ENCODE measurements around the gene DNAJC5.
"Not testable (repeated sequence)": the region's sequence is repeated elsewhere in the genome, so short reads cannot be mapped to it uniquely, and the experiment has no call there.

The DNAJC5 gene

GRCh38 chr20:63850689-63851547, 44.0 kb upstream of the DNAJC5 start:
- DNase-seq (ENCODE audit: low read depth): no peak
- no peak for TF ChIP-seq CTCF (IDR thresholded peaks at IDR 0.05; ENCODE audit: low read depth, low read length, missing control alignments)
- in situ Hi-C loops (cut with HindIII; ENCODE audit: low sequenced_read_pairs): no loop called here
- H3K4me3 ChIP-seq (ENCODE audit: low read depth, low read length): no peak overlapping the region

- H3K4me3 ChIP-seq (ENCODE audit: low read depth, low read length); DNase-seq (ENCODE audit: low read depth); in situ Hi-C loops (cut with HindIII; ENCODE audit: low sequenced_read_pairs): not testable (repeated sequence)
Observed at GRCh38 chr20:63851548-63851943, 43.4 kb upstream of the DNAJC5 start.

DNA sequence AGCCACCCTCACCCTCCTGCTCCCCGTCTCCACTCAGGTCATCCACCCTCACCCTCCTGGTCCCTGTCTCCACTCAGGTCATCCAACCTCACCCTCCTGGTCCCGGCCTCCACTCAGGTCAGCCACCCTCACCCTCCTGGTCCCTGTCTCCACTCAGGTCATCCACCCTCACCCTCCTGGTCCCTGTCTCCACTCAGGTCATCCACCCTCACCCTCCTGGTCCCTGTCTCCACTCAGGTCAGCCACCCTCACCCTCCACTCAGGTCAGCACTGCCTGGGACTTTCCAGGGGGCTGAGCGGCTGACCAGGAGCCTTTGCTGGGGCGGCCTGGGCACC, 41.2 kb upstream of the DNAJC5 start:
- in situ Hi-C loops (cut with HindIII; ENCODE audit: low sequenced_read_pairs); DNase-seq (ENCODE audit: low read depth); H3K4me3 ChIP-seq (ENCODE audit: low read depth, low read length): not testable (repeated sequence)

- H3K4me3 ChIP-seq (ENCODE audit: low read depth, low read length): no peak overlapping the region
- TF ChIP-seq CTCF (IDR thresholded peaks at IDR 0.05; ENCODE audit: low read depth, low read length, missing control alignments): no peak
- in situ Hi-C loops (cut with HindIII; ENCODE audit: low sequenced_read_pairs): no loop called here
- DNase-seq (ENCODE audit: low read depth): no peak
Observed at GRCh38 chr20:63854069-63854765, 40.7 kb upstream of the DNAJC5 start.

DNA sequence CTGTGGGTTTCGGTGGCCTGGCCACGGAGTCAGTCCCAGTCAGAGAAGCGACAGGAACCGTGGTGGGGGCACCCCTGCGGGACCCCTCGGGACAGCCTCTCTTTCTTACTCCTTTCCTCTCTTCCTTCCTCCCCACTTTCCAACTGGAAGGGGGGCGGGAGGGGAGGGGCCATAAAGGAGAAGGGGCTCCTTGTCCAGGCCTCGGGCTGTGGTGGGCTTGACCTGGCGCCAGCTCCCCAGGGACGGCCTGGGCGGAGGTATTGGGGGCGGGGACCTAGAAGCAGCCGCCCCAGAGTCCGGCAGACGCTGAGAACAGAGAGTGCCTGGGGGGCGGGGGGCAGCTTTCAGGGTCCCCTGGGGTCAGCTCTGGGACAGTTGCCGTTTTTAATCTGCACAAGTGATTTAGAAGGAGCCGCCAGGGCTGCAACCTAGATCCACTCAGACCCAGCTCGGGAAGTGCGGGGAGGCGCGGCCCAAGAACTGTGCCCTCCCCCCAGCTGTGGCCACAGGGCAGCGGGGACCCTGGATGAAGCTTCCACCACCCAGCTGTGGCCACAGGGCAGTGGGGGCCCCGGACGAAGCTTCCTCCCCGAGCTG, 40.1 kb upstream of the DNAJC5 start:
- DNase-seq (ENCODE audit: low read depth): no peak
- TF ChIP-seq CTCF (IDR thresholded peaks at IDR 0.05; ENCODE audit: low read depth, low read length, missing control alignments): no peak
- in situ Hi-C loops (cut with HindIII; ENCODE audit: low sequenced_read_pairs): no loop called here
- peak overlapping the region; percentile 12 for H3K4me3 ChIP-seq (ENCODE audit: low read depth, low read length)

- in situ Hi-C loops (cut with HindIII; ENCODE audit: low sequenced_read_pairs): no loop called here
- peak overlapping the region; percentile 12 for H3K4me3 ChIP-seq (ENCODE audit: low read depth, low read length)
- no peak for TF ChIP-seq CTCF (IDR thresholded peaks at IDR 0.05; ENCODE audit: low read depth, low read length, missing control alignments)
- no peak for DNase-seq (ENCODE audit: low read depth)
Observed at GRCh38 chr20:63855363-63856097, 39.4 kb upstream of the DNAJC5 start.

GRCh38 chr20:63856098-63856511, 38.8 kb upstream of the DNAJC5 start:
- no peak for DNase-seq (ENCODE audit: low read depth)
- no peak overlapping the region for H3K4me3 ChIP-seq (ENCODE audit: low read depth, low read length)
- in situ Hi-C loops (cut with HindIII; ENCODE audit: low sequenced_read_pairs): no loop called here
- no peak for TF ChIP-seq CTCF (IDR thresholded peaks at IDR 0.05; ENCODE audit: low read depth, low read length, missing control alignments)
